HG03378 (cell line): ENCODE measurements around the gene HMSD.
"Not testable (repeated sequence)": the region's sequence is repeated elsewhere in the genome, so short reads cannot be mapped to it uniquely, and the experiment has no call there.

Experiments used
- ATAC-seq: cut with Tn5 transposase; IDR thresholded peaks from one replicate; pipeline ENCODE4 v1.9.1; 2021; ENCODE audit warnings: mild to moderate bottlenecking, moderate library complexity; ENCODE audit not compliant: unreplicated experiment

HMSD gene

GRCh38 chr18:63949068-63949737 is at the start of gene HMSD:
TSS of gene HMSD (plus strand) at chr18:63949301. CDS start at chr18:63953456, 4,155 bp downstream.
- peak; percentile 70 for ATAC-seq

GRCh38 chr18:63903851-63904570 is 45.1 kb upstream of the HMSD start:
- no peak for ATAC-seq

- ATAC-seq, result no peak
Observed at GRCh38 chr18:63904694-63905093, 44.4 kb upstream of the HMSD start.

- ATAC-seq, result no peak
Observed at GRCh38 chr18:63905361-63905760, 43.7 kb upstream of the HMSD start.

GRCh38 chr18:63906056-63906455 is 43.0 kb upstream of the HMSD start:
- no peak for ATAC-seq

GRCh38 chr18:63907664-63908063 is 41.4 kb upstream of the HMSD start, which contains the start of gene SERPINB10:
TSS of gene SERPINB10 (plus strand) at chr18:63907958. CDS start at chr18:63915511, 7,553 bp downstream.
- peak; percentile 74 for ATAC-seq

GRCh38 chr18:63908858-63909257 is 40.2 kb upstream of the HMSD start:
- no peak for ATAC-seq

- peak; percentile 72 for ATAC-seq
Observed at GRCh38 chr18:63909870-63910269, 39.2 kb upstream of the HMSD start.

- no peak for ATAC-seq
Observed at GRCh38 chr18:63917817-63918216, 31.3 kb upstream of the HMSD start.

- no peak for ATAC-seq
Observed at GRCh38 chr18:63922049-63922448, 27.1 kb upstream of the HMSD start.

GRCh38 chr18:63924551-63924950 is 24.6 kb upstream of the HMSD start:
- no peak for ATAC-seq

- ATAC-seq, result no peak
Observed at GRCh38 chr18:63928331-63928730, 20.8 kb upstream of the HMSD start.

GRCh38 chr18:63929369-63929768 is 19.7 kb upstream of the HMSD start:
- ATAC-seq, result not testable (repeated sequence)

GRCh38 chr18:63930773-63931354 is 18.2 kb upstream of the HMSD start:
- ATAC-seq, result no peak

GRCh38 chr18:63936156-63936931 is 12.8 kb upstream of the HMSD start:
- ATAC-seq, result peak; percentile 98

- ATAC-seq, result peak; percentile 32
Observed at GRCh38 chr18:63936932-63937393, 12.1 kb upstream of the HMSD start.

GRCh38 chr18:63940008-63940407 is 9.1 kb upstream of the HMSD start:
- no peak for ATAC-seq

GRCh38 chr18:63940543-63941050 is 8.5 kb upstream of the HMSD start:
- ATAC-seq, result not testable (repeated sequence)

- ATAC-seq, result no peak
Observed at GRCh38 chr18:63947051-63947790, 1.9 kb upstream of the HMSD start.

GRCh38 chr18:63951302-63951705 is 2.2 kb downstream of the HMSD start:
- ATAC-seq, result peak; percentile 66
